Measurements from ENCODE around the gene TLR2. TPM values are rescaled to one million over a fixed set of nuclear protein-coding genes. Genes with fewer than 3 reads are reported as not detected.

The TLR2 gene
- total RNA-seq, 3 donors from 2014 or later (not counting 1 experiment from before 2014, with no cell fraction given) = 2.7 to 20.4 (median 6.3) TPM

DNA sequence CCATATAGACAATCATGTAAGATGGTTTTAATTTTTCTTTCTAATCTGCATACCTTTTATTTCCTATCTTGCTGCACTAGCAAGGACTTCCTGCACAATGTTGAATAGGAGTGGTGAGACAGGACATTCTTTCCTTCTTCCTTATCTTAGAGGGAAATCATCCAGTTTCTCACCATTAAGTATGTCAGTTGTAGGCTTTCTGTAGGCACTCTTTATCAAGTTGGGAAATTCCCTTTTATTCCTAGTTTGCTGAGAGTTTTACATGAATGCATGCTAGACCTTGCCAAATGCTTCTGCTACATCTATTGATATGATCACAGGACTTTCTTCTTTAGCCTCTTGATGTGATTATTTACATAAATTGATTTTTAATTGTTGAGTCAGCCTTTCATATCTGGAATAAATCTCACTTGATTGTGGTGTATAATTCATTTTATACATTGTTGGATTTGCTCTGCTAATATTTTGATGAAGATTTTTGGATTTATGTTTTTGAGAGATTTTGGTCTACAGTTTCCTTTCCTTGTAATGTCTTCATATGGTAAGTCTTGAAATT, 51.9 kb downstream of the TLR2 start:
- Histone ChIP-seq H3K4me1 (ENCODE audit: control insufficient read depth, insufficient read depth, low read length) (no peaks in the 10 kb centered on the region), H3K9me3 (ENCODE audit: control insufficient read depth, insufficient read depth, low read length) (peaks cover 2% of the 10 kb centered on the region), H3K4me3 (ENCODE audit: low read length) (no peak overlapping the region), H3K27me3 (ENCODE audit: control insufficient read depth, insufficient read depth, low read length) (peaks cover 4% of the 10 kb centered on the region), H3K36me3 (ENCODE audit: control insufficient read depth, insufficient read depth, low read length) (no peaks in the 10 kb centered on the region), H3K27ac (ENCODE audit: low read length) (no peak overlapping the region)
- peaks cover 18 to 41% of the 10 kb centered on the region in 2 donors for H3K27me3 Mint-ChIP-seq (ENCODE audit: low read depth in 2 of 2)
- H3K9me3 Mint-ChIP-seq = peaks cover 5 to 7% of the 10 kb centered on the region in 2 donors
- TF ChIP-seq CTCF (IDR thresholded peaks at IDR 0.05) = no peak
- H3K36me3 Mint-ChIP-seq = peaks cover 7% of the 10 kb centered on the region
- intact Hi-C loops (cut with micrococcal nuclease) = no loop called here
- no peak for DNase-seq
- ATAC-seq = no peak
- no peak overlapping the region for H3K4me3 Mint-ChIP-seq
- H3K27ac Mint-ChIP-seq = no peak overlapping the region
- H3K4me1 Mint-ChIP-seq = no peaks in the 10 kb centered on the region

DNA sequence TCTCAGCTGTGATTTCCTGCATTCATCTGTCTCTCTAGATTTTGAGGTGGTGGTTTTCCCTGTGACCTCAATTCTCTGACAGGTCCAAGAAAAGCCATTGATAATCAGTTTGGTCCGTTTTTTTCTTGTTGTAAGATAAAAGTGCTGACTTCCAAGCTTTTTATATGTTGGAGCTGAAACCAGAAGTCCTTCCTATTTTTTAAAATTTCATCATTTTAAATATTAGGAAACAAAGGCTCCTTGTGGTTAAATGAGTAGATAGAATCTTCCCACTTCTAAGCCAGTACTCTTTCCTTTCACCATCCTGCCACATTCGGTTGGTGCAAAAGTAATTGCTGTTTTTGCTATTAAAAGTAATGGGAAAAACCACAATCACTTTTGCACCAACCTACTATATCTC, 57.5 kb downstream of the TLR2 start:
- no peaks in the 10 kb centered on the region for H3K4me1 ChIP-seq (ENCODE audit: control insufficient read depth, insufficient read depth, low read length)
- H3K36me3 Mint-ChIP-seq = peaks cover 7% of the 10 kb centered on the region

DNA sequence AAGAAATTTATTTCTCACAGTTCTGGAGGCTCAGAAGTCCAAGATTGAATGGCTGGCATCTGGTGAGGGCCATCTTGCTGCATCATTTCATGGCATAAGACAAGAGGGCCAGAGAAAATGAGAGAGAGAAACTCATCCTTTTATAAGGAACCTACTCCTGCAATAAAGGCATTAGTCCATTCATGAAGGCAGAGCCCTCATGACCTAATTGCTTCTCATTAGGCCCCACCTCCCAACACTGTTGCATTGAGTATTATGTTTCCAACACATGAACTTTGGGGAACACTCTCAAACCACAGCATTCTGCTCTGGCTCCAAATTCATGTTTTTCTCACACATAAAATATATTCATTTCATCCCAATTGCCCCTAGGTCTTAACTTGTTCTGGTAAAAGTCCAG, 61.6 kb downstream of the TLR2 start:
- ATAC-seq = no peak
- Histone ChIP-seq H3K9me3 (ENCODE audit: control insufficient read depth, insufficient read depth, low read length) (peaks cover 6% of the 10 kb centered on the region), H3K4me1 (ENCODE audit: control insufficient read depth, insufficient read depth, low read length) (no peaks in the 10 kb centered on the region), H3K27ac (ENCODE audit: low read length) (no peak overlapping the region), H3K4me3 (ENCODE audit: low read length) (no peak overlapping the region), H3K36me3 (ENCODE audit: control insufficient read depth, insufficient read depth, low read length) (no peaks in the 10 kb centered on the region), H3K27me3 (ENCODE audit: control insufficient read depth, insufficient read depth, low read length) (no peaks in the 10 kb centered on the region)
- Mint-ChIP-seq H3K27ac (no peak overlapping the region), H3K4me1 (no peaks in the 10 kb centered on the region), H3K36me3 (peaks cover 3% of the 10 kb centered on the region), H3K4me3 (no peak overlapping the region), H3K27me3 (ENCODE audit: low read depth in 2 of 2) (peaks cover 3 to 32% of the 10 kb centered on the region in 2 donors), H3K9me3 (peaks cover under 1 to 2% of the 10 kb centered on the region in 2 donors)
- no peak for DNase-seq
- TF ChIP-seq CTCF (IDR thresholded peaks at IDR 0.05) = no peak
- intact Hi-C loops (cut with micrococcal nuclease) = no loop called here

More for the DNA sequence above, 57.5 kb downstream of the TLR2 start:
- Histone ChIP-seq H3K4me3 (ENCODE audit: low read length) (no peak overlapping the region), H3K36me3 (ENCODE audit: control insufficient read depth, insufficient read depth, low read length) (no peaks in the 10 kb centered on the region), H3K27me3 (ENCODE audit: control insufficient read depth, insufficient read depth, low read length) (no peaks in the 10 kb centered on the region), H3K9me3 (ENCODE audit: control insufficient read depth, insufficient read depth, low read length) (peaks cover 6% of the 10 kb centered on the region), H3K27ac (ENCODE audit: low read length) (no peak overlapping the region)
- TF ChIP-seq CTCF (IDR thresholded peaks at IDR 0.05) = no peak
- peaks cover 13 to 39% of the 10 kb centered on the region in 2 donors for H3K27me3 Mint-ChIP-seq (ENCODE audit: low read depth in 2 of 2)
- DNase-seq (no peak), ATAC-seq (no peak)
- no peak overlapping the region for H3K4me3 Mint-ChIP-seq
- H3K9me3 Mint-ChIP-seq = peaks cover 5 to 7% of the 10 kb centered on the region in 2 donors
- H3K27ac Mint-ChIP-seq = no peak overlapping the region
- intact Hi-C loops (cut with micrococcal nuclease) = no loop called here
- WGBS (ENCODE audit: insufficient coverage) = 71% methylated on average over 1 of the region's 2 CpGs
- H3K4me1 Mint-ChIP-seq = no peaks in the 10 kb centered on the region

GRCh38 chr4:153747406-153747955, 63.4 kb downstream of the TLR2 start:
- no peaks in the 10 kb centered on the region for H3K36me3 Mint-ChIP-seq

More at GRCh38 chr4:153747406-153747955, 63.4 kb downstream of the TLR2 start:
- DNase-seq = no peak
- Mint-ChIP-seq H3K4me3 (no peak overlapping the region), H3K27me3 (ENCODE audit: low read depth in 2 of 2) (peaks cover 7 to 40% of the 10 kb centered on the region in 2 donors), H3K9me3 (no peaks in the 10 kb centered on the region), H3K4me1 (no peaks in the 10 kb centered on the region), H3K27ac (no peak overlapping the region)
- no peaks in the 10 kb centered on the region for H3K4me1 ChIP-seq (ENCODE audit: control insufficient read depth, insufficient read depth, low read length)
- intact Hi-C loops (cut with micrococcal nuclease) = no loop called here
- 63% methylated on average over 4 of the region's 4 CpGs for WGBS (ENCODE audit: insufficient coverage)
- ATAC-seq = no peak
- no peaks in the 10 kb centered on the region for H3K36me3 ChIP-seq (ENCODE audit: control insufficient read depth, insufficient read depth, low read length)
- no peaks in the 10 kb centered on the region for H3K27me3 ChIP-seq (ENCODE audit: control insufficient read depth, insufficient read depth, low read length)
- TF ChIP-seq CTCF (IDR thresholded peaks at IDR 0.05) = no peak
- H3K27ac ChIP-seq (ENCODE audit: low read length) = no peak overlapping the region
- H3K4me3 ChIP-seq (ENCODE audit: low read length) = no peak overlapping the region
- H3K9me3 ChIP-seq (ENCODE audit: control insufficient read depth, insufficient read depth, low read length) = no peaks in the 10 kb centered on the region

Measured in natural killer cell (primary cell).